Prostate gland (tissue), 2 donors: ENCODE results near the gene BZW2. TPM values are rescaled to one million over a fixed set of nuclear protein-coding genes. Genes with fewer than 3 reads are reported as not detected.

Experiments
- DNase-seq: peaks from one replicate; pipeline ENCODE4 v3.0.0-alpha.2; 2019; ENCODE audit warnings: low spot score
- H3K27ac ChIP-seq, 2 donors: fragments of 200-600 bp; sonication (generic); 2 replicates each; pipeline ENCODE4 v1.5.1; 2017 to 2019
- H3K27me3 ChIP-seq: fragments of 200-600 bp; sonication (generic); replicated peaks from 2 replicates; pipeline ENCODE4 v1.5.1; 2019; ENCODE audit not compliant: insufficient read depth
- H3K36me3 ChIP-seq, 2 donors: fragments of 200-600 bp; sonication (generic); 1 replicate in 1 of 2; 2 replicates in 1 of 2; pipeline versions ENCODE4 v1.5.1 to v1.8.1; 2017 to 2019
- H3K4me1 ChIP-seq: fragments of 200-600 bp; sonication (generic); replicated peaks from 2 replicates; pipeline ENCODE4 v1.5.1; 2019
- H3K4me3 ChIP-seq, 2 donors: fragments of 200-600 bp; sonication (generic); 2 replicates each; pipeline ENCODE4 v1.5.1; 2017 to 2019
- H3K9me3 ChIP-seq: fragments of 200-600 bp; sonication (generic); 2 replicates; pipeline ENCODE4 v1.5.1; 2017
- CTCF ChIP-seq, 4 experiments: fragments of 200-600 bp in 2 of 4; fragments of 450-650 bp in 2 of 4; sonication (generic) in 2 of 4; IDR thresholded peaks; 1 replicate in 3 of 4; 2 replicates in 1 of 4; pipeline ENCODE4 v1.5.1; 2016 to 2019; ENCODE audit warnings: antibody characterized with exemption in 4 of 4, mild to moderate bottlenecking in 2 of 4, moderate library complexity in 2 of 4
- POLR2A ChIP-seq: fragments of 450-650 bp; IDR thresholded peaks from one replicate; pipeline ENCODE4 v1.6.1; 2016; ENCODE audit warnings: antibody characterized with exemption, mild to moderate bottlenecking
- POLR2AphosphoS5 ChIP-seq: sonication (generic); formaldehyde crosslinking; IDR thresholded peaks from one replicate; pipeline ENCODE4 v1.6.1; 2017; ENCODE audit warnings: antibody characterized with exemption
- WGBS: methylation state at CpG from one replicate; pipeline ENCODE4 v1.1.5; 2018; 5-methylcytosine and 5-hydroxymethylcytosine counted together
- intact Hi-C: fragments of 100-400 bp; cut with DNase I; formaldehyde crosslinking; loops from one replicate; pipeline ENCODE4 v1.14.2; 2022
- total RNA-seq, 2 donors: library from RNA; depleted of rRNA; stranded (reverse); fragments of >200 nt; gene quantifications; one replicate each; pipeline ENCODE4 v1.1.0, GENCODE V29; 2016

The BZW2 gene
- total RNA-seq, 2 donors from 2014 or later: 31.0 to 33.5 TPM

GRCh38 chr7:16735020-16735419 lies 89.0 kb downstream of the BZW2 start:
- WGBS: 94% methylated on average over 4 of the region's 4 CpGs
- no peaks in the 10 kb centered on the region for H3K36me3 ChIP-seq

GRCh38 chr7:16738011-16738688 lies 92.2 kb downstream of the BZW2 start:
- no peak overlapping the region for H3K27ac ChIP-seq
- no peak overlapping the region for H3K4me3 ChIP-seq
- DNase-seq: no peak
- 92% methylated on average over 5 of the region's 5 CpGs for WGBS
- no peaks in the 10 kb centered on the region for H3K9me3 ChIP-seq
- no peaks in the 10 kb centered on the region for H3K36me3 ChIP-seq
- H3K27me3 ChIP-seq: no peaks in the 10 kb centered on the region
- H3K4me1 ChIP-seq: no peaks in the 10 kb centered on the region
- TF ChIP-seq POLR2A: no peak
- no peak for TF ChIP-seq POLR2AphosphoS5
- no peak for TF ChIP-seq CTCF (IDR thresholded peaks at IDR 0.05)
- intact Hi-C loops: no loop called here

More at GRCh38 chr7:16735020-16735419, 89.0 kb downstream of the BZW2 start:
- no peak for TF ChIP-seq POLR2AphosphoS5
- TF ChIP-seq POLR2A: no peak
- no peak for TF ChIP-seq CTCF (IDR thresholded peaks at IDR 0.05)
- H3K9me3 ChIP-seq: no peaks in the 10 kb centered on the region
- no peak overlapping the region for H3K27ac ChIP-seq
- intact Hi-C loops: no loop called here
- no peaks in the 10 kb centered on the region for H3K4me1 ChIP-seq
- H3K27me3 ChIP-seq: no peaks in the 10 kb centered on the region
- no peak for DNase-seq
- no peak overlapping the region for H3K4me3 ChIP-seq

GRCh38 chr7:16739863-16740622 lies 94.1 kb downstream of the BZW2 start:
- H3K36me3 ChIP-seq: no peaks in the 10 kb centered on the region
- TF ChIP-seq POLR2AphosphoS5: peak; percentile 84
- no peak for TF ChIP-seq CTCF (IDR thresholded peaks at IDR 0.05)
- TF ChIP-seq POLR2A: no peak
- no peak overlapping the region for H3K27ac ChIP-seq
- H3K27me3 ChIP-seq: no peaks in the 10 kb centered on the region
- no peaks in the 10 kb centered on the region for H3K9me3 ChIP-seq
- H3K4me1 ChIP-seq: no peaks in the 10 kb centered on the region
- DNase-seq: peak; percentile 70
- intact Hi-C loops: no loop called here
- WGBS: 33% methylated on average over 6 of the region's 6 CpGs
- no peak overlapping the region for H3K4me3 ChIP-seq

- H3K4me1 ChIP-seq: no peaks in the 10 kb centered on the region
- no peak overlapping the region for H3K27ac ChIP-seq
- H3K27me3 ChIP-seq: no peaks in the 10 kb centered on the region
- intact Hi-C loops: no loop called here
- WGBS: 89% methylated on average over 3 of the region's 3 CpGs
- no peak for DNase-seq
- TF ChIP-seq POLR2AphosphoS5: no peak
- TF ChIP-seq CTCF (IDR thresholded peaks at IDR 0.05): no peak
- TF ChIP-seq POLR2A: no peak
- H3K36me3 ChIP-seq: no peaks in the 10 kb centered on the region
- H3K4me3 ChIP-seq: no peak overlapping the region
- H3K9me3 ChIP-seq: no peaks in the 10 kb centered on the region
Observed at GRCh38 chr7:16740623-16740953, 94.6 kb downstream of the BZW2 start.

- no peaks in the 10 kb centered on the region for H3K9me3 ChIP-seq
- WGBS: 94% methylated on average over 1 of the region's 1 CpG
- no peak overlapping the region for H3K27ac ChIP-seq
Observed at GRCh38 chr7:16740996-16741395, 95.0 kb downstream of the BZW2 start.

More at GRCh38 chr7:16740996-16741395, 95.0 kb downstream of the BZW2 start:
- intact Hi-C loops: no loop called here
- Histone ChIP-seq H3K4me1 (no peaks in the 10 kb centered on the region), H3K4me3 (no peak overlapping the region), H3K36me3 (no peaks in the 10 kb centered on the region), H3K27me3 (no peaks in the 10 kb centered on the region)
- no peak for TF ChIP-seq POLR2A
- TF ChIP-seq CTCF (IDR thresholded peaks at IDR 0.05): no peak
- no peak for TF ChIP-seq POLR2AphosphoS5
- DNase-seq: no peak
